ENCODE results near the gene NACC2.
"Not testable (repeated sequence)": the region's sequence is repeated elsewhere in the genome, so short reads cannot be mapped to it uniquely, and the experiment has no call there.

The NACC2 gene

DNA sequence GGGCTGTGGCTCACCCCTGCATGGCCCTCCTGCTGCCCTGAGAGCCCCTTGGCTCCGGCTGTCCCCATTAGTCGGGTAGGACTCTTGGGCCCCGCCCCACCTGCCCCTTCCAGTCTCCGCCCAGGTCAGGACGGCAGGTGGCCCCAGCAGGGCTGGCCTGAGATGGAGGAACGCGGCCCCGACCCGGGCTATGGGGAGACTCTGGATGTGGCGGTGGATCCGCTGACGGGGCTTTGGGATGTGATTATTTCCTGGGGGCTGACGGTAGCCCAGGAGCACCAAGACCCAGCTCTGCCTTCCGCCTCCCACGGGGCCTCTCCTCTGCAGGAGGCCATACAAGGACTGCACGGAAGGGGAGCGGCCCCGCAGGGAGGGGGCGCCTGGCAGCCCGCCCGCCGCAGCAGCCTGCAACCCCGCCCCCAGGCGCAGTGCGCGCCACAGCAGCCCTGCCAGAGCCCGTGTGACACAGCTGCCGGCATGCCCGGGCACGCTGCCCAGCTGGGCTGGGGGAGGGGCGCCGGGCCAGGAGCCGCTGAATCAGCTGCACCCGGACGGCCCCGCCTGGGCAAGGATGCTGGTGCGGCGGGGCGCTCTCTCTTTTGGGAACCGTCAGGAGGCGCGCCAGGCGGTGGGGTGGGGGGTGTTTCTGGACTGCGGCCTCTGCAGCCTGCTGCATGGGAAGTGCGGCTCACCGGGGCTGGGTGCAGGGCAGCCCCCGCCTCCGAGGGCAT lies 14.4 kb upstream of the NACC2 start:
- DNase-seq = peak; percentile 92

DNA sequence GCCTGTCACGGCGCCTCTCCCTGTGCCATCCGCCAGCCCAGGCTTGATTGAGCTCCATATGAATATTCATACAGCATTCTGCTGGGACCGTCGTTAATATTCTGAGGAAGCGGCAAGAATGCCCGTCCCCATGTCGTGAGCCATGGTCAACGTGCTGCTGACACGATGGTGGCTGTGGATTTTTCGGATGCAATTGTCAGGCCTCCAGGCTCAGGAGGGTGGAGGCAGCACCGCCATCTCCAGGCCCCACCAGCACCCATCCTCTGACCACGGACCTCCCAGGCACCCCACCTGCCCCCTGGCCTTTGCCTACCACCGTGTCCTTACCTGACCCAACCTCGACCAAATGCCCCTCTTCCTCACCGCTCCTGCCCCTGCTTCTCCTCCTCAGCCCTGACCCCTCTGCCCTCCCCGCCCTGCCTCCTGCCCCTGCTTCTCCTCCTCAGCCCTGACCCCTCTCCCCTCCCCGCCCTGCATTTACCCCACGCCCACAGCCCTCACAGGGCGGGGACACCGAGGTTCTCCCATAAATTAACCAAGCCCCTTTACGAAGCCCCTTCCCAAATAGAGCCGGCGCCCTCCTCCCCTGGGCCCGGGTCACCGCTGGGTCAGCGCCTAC lies 13.7 kb upstream of the NACC2 start:
- DNase-seq = no peak

DNA sequence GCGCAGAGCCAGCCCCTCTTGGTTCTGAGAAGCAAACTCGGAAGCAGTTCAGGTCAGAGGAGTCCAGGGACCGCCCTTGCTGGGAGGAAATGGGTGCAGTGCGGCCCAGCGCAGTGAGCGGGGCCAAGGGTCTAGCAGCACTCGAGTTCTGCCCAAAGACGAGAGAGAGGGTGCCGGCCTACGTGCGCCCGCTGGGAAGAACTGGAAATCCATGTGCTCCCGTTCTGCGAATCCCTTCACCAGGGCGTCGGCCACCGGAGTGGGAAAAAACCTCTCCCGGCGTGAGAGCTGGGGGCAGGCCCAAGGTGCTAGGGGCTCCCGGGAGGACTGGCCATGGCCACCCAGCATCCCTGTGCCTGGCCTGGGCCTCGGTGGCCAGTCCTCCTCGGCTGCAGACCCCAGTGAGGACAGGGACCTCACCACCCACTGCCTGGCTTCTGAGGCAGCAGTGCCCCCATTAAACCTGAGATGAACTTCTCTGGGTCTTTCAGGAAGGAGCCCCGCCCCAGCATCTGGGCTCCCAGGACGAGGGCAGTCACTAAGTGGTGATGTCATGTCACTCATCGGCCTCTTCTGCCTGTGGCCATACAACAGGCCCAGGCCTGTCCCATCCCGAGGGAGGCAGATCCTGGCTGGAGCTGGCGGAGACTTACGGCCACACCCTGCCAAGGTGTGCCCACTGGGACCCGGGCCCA lies 13.0 kb upstream of the NACC2 start:
- no peak for DNase-seq

DNA sequence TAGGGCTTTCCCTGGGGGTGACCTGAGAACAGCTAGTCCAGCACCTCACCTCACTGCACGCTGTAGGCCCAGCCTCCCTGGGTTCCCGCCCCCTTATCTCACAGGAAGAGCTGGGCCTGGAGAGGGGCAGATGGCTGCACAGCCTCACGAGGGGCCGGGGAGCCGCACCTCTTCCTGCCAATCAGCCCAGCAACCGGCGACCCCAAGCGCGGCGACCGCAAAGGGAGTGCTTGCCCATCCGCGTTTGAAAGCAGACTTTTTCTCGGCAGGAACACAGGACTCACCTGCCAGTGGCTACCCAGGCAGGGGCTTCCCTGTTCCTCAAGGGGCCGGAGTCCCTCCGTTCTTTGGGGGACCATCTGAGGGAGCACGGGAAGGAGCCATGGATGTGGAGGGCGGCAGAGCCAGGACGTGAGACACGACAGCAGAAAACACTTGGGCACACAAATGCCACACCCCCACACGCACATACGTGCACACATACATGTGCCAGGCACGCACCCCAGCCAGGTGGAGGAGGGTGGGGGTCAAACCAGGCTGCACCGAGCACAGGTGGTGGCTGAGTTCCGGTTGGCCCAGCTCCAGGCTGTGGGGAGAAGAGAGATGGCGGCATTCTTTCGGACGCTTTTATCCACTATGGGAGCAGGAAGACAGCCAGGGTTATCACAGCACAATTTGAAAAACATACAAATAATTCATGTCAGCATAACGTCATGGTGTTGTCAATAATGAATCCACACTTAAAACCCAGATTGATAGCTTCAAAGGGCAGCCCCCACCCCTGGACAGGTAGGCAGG lies 12.3 kb upstream of the NACC2 start:
- peak; percentile 56 for DNase-seq

DNA sequence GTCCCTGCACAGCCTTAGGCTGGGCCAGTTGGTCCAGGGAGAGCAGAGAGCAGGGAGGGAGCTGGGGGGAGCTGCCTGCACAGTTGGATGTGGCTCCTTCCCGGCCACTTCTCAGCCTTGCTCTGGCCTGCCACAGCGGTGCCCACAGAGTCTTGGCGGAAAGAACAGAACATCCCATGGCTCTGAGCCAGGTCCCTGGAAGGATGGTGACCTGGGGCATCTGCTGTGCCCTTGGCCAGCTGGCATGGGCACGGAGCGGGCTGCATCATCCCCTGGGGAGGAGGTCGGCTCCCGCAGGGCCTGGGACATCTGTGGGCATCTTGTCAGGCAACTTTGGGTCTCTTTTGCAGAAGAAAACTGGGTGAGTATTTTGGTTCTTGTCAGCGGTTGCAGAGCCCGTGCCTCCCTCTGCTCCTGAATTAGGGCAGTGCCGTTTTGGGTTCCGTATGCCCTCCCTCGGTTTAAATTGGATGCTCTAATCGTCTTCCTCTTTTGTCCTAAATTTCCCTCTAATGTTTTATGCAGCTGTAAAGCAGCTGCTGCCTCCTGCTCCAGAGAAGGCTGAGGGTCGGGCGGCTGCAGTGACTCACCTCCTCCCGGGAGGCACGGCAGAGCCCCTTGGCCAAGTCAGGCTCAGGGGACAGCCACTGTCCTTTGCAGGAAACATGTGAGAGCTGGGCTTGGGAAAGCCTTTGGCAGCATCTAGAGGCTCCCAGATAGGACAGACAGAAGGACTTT lies 10.5 kb upstream of the NACC2 start:
- DNase-seq = no peak

DNA sequence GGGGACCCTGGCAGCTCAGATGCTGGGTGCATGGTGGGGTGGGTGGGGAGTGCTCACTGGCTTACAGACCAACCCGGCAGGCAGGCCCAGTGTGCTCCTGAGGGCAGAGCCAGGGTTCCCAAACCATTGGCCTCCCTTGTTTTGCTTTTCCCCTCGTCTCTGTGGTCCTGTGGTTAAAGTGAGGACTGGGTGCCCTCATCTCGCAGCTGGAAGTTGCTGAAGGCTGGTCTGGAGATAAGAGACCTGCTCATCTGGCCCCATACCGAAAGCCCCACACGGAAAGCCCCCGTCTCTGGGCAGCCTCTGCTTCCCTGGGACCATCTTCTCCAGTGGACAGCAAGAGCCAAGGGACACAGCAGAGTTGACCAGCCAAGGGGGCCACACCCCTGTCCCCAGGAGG lies 9.8 kb upstream of the NACC2 start:
- no peak for DNase-seq

DNA sequence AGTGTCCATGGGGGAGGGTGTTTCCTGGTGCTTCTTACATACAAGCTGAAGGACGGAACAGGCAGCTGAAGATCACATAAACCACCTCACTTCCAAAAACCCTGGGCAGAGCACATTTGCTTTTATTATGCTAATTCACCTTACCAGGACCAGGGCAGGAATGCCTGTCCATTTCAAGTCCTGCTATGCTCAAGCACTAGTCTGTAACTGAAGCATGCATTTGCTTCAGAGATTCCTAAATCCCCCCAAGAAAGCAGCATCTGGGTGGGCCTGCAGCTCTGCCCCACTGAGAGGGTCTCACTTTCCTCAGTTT lies 9.4 kb upstream of the NACC2 start:
- DNase-seq = no peak

DNA sequence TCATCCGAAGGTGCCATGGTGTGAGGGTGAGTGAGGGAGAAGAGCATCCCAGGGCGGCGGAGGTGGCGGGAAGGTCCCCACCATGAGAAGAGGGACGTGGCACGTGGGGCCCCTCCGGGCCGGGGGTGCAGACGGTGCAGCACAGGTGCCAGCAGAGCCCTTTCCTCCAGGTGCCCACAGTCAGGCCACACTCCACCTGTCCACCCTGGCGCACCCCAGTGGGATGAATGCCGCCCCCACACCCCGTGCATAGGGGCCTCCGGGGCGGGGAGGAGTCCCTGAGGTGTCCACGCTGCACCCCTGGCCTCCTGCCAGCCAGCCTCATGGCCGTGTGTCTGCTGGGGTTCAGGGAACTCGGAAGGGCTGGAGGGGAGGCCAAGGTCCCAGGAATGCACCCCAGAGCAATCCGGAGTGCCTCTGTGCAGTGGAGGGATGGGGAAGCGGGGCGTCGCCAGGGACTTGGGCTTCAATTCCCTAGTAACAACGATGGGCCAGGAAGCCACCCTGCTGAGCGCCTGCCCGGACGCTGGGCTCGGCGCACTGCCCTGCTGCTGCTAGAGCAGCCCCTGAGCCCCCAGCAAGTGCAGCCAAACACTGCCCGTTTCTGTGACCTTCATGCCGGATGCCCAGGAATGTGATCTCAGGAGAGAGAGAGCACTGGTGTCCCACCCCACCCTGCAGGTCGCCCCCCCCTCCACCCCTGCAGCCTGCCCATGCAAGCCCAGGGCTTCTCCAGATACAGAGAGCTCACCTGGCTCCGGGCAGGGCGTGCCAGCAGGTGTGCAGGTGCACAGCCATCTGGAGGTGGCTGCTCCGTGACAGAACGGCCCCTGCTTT lies 8.8 kb upstream of the NACC2 start:
- DNase-seq = no peak

DNA sequence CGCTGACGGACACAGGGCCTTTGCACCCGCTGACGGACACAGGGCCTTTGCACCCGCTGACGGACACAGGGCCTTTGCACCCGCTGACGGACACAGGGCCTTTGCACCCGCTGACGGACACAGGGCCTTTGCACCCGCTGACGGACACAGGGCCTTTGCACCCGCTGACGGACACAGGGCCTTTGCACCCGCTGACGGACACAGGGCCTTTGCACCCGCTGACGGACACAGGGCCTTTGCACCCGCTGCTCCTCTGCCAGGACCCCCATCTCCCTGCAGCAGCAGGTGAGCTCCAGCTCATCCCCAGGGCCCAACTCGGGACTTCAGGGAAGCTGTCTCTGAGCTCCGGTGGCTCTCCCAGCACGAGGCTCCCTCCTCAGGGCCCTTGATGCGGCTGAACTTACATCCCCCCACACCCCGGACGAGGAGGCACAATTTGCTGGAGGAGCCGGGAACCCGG lies 6.6 kb upstream of the NACC2 start:
- DNase-seq = not testable (repeated sequence)

DNA sequence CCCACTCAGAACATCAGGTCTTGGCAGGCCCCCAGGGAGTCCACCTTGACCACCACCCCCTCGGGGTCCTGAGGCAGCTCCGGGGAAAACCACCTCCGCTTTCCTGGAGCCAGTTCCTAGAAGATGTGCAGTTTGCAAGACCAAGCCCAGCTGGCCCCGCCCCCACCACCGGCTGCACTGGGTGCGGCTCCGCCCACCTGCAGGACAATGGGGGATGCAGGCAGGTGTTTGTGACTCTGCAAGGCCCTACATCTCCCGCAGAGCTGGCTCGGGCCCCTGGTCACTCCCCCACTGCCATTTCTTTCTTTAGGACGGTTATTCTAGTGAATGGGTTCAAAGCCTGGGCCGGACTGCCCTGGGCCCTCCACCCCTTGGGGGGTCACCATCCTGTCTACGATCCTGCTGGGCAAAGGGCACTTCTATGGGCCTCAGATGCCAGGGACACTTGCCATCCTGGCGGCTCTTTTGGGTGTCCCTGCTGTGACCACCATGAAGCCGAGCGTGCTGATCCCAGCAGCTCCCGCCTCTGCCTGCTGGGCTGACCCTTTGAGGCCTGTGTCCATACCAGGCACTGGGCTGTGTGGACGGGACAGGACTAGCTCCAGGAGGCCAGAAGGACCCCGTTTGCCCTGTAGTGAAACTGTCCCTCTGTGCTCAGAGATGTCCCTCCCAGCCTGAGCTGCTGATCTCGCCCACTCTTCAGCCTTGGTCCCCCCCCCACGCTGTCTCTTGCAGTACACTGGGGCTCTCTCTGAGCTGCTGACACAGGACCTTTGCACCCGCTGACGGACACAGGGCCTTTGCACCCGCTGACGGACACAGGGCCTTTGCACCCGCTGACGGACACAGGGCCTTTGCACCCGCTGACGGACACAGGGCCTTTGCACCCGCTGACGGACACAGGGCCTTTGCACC lies 5.9 kb upstream of the NACC2 start:
- no peak for DNase-seq

DNA sequence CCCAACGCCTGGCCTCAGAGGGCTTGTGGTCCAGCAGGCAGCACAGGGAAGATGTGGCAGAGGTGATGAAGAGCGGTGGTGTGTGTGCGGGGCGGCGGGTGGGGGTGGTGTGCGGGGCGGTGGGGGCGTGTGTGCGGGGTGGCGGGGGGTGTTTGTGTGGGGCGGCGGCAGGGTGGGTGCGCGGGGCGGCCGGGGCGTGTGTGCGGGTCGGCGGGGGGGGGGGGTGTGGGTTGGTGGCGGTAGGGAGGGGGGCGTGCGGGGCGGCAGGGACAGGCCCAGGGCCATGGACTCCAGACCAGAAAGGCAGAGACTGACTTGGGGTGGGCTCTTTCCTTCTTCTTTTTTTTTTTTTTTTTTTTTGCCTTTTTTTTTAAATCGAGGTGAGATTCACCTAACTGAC lies 4.5 kb upstream of the NACC2 start:
- DNase-seq = no peak

DNA sequence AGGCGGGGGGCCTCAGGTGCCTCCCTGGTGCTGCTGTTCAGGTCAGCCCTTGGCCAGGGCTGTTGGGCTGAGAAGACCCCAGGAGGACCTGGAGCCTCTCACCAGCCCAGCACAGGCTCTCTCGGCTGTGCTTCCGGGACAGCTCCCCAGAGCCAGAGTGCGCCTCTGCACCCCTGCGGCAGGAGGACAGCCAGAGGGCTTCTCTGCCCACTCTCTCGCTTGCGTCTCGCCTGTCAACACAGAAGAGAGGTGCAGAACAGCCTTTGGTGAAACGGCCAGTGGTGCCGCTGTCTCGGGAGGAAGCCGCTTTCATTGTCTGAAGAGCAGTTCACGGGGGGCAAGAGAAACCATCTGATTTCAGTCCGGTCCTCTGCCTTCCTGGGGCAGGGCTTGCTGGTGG lies 3.8 kb upstream of the NACC2 start:
- DNase-seq = no peak

DNA sequence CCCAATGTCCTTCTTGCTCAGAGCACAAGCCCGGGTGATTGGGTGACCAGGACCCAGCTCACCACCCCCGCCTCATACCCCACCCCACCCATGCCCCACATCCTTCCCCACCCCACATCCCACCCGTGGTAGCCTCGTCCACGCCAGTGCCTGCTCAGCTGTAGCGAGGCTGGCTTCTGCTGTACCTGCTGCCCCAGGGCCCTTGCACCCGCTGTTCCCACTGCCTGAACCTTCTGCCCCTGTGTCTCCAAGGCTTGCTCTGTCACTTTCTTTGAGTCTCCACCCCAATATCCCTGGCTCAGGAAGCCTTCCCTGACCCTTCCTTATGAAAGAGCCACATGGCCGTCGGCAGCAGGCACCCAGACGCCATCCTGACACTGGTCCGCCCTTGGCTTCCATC lies 3.1 kb upstream of the NACC2 start:
- no peak for DNase-seq

DNA sequence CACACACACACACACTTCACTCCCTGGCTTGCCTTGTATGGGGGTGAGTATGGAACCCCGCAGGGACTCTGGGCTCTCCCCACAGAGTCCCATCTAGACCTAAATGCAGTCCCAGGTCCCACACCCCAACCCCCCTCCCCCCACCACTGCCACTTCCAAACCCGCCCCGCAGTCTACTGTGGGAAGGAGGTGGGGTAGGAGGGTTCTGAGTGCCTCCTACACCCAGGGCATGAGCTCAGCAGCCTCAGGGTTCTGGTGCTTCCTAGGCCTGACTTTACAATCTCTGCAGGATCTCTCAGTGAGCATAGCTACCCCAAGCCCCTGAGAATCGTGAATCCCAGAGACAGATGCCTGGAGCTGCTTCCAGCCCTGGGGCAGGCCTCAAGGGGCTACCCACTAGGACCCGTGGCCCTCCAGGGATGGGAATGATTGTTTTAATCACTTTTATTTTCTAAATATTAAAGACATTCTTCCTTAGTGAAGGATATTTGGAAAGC lies 1.5 kb upstream of the NACC2 start:
- no peak for DNase-seq

DNA sequence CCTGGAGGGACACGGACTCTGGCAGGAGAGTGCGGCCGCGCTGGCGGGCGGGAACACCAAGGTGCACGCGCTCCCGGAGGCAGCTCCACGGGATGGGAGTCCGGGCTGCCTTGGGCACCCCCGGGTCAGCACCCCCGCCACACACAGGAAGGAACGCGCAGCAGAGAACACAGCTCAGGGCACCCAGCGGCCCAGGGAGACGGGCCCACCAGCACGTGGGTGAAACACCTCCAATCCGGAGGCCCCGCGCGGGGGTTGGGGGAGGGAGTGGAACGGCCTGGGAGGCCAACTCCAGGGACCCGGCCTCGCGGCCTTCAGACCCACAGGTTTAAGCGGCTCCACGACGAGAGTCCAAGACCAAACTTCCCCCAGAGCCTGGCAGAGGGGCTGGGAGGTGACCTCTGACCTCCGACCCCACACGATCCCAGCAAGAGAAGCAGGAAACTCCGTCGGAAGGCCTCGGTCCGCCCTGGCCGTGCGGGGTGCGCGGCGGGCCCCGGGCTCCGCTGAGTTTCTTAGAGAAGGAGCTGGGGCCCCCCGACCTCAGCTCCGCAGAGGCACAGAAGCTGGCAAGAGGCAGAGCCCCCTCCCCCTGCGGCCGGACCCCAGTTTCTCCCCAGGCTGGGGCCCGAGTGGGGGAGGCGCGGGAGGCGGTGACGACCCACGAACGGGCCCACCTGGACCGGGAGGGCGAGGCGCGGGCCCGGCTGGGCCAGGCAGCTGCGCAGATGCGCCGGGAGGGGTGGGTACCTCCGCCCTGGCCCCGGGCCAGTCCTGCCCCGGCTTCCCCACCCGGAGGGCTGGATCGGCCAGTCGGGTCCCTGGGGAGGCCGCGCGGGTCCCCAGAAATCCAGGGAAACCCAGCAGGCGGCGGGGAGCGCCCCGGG lies 851 bp downstream of the NACC2 start:
- DNase-seq = peak; percentile 51

DNA sequence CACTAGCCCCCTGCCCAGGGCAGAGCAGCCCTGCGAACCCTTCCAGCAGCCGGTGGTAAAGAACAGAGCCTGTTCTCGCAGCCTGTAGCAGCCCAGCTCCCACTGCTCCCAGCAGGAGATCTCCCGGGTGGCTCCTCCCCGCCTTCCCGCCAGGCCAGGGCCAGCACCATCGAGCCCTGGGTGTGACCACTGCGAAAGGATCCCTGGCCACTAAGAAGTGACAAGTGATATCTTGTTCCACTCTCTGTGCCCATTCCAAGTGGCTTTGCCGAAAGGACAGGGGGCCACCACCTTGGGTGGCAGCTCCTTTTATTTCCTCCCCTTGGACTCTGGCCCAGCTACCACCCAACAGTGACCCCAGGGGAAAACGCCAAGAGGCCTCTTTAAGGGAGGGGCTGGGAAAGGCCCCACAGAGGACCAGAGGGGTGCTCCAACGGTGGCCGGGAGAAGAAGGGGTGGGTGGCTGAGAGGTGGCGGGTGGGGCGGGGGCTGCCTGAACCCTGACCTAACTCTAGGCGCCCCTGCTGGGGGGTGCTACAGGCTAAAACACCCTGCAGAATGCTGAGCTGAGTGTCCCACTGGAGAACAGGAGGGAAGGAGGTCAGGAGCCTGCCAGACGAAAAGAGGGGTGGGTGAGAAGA lies 1.6 kb downstream of the NACC2 start:
- no peak for DNase-seq

DNA sequence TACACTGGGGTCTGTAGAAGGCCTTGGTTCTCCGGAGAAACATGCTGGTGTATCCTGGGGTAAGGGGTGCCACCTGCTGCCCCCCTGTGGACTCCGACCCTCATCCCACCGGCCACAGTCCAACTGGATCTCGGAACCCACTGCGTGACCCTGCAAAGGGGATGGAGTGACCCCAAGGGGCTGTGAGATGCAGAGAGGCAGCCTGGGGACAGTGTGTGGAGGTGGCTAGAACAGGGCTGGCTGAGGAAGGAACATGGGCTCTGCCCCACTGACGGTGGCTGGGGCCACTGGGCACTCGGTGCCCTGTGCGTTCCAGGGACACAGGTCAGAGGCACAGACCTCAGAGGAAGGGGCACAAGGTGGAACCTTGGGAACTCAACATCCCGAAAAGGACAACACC lies 2.3 kb downstream of the NACC2 start:
- DNase-seq = no peak

DNA sequence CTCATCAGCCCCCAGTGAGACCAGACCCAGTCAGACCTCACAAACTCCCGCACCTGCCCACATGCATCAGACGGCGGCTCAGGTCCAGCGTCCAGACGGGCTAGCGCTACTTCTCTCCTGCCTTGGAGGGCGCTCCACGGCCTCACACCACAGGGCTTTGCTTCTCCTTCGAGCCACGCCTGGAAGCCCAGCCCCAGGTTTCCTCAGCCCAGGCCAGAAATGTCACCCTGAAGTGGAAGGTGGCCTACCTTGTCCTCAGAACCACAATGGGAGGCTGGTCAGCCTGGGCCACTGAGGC lies 2.8 kb downstream of the NACC2 start:
- DNase-seq = no peak
